C4-2B (cell line): ENCODE data around the gene SMIM22.

Experiments used
- ZFX ChIP-seq: fragments of 450-650 bp; IDR thresholded peaks from 2 replicates; pipeline ENCODE4 v1.6.1; 2017
- TF ChIP-seq, protein P1 (sequence below): fragments of 450-650 bp; conservative IDR thresholded peaks from 2 replicates; pipeline ENCODE4 v1.5.1; 2017; ENCODE audit warnings: mild to moderate bottlenecking

DNA sequence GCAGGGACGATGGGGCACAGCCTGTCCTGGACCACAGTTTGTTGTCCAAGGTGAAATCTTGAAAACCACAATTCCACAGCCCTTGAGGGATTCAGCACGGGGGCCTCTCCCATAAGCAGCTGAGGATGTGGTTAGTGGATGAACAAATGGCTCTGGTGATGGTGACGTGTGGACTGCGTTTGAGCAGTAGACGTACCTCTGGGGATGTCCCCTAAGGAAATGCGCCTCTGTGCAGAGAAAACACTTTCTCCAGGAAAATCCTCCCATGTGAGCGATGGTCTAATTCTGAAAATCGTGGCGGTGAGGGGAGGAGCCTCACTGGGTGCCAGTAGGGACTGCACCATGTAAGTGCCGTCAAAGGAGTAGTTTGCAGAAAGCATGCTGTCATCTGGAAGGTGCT is 4.3 kb upstream of the SMIM22 start:
- TF ChIP-seq, protein P1, sequence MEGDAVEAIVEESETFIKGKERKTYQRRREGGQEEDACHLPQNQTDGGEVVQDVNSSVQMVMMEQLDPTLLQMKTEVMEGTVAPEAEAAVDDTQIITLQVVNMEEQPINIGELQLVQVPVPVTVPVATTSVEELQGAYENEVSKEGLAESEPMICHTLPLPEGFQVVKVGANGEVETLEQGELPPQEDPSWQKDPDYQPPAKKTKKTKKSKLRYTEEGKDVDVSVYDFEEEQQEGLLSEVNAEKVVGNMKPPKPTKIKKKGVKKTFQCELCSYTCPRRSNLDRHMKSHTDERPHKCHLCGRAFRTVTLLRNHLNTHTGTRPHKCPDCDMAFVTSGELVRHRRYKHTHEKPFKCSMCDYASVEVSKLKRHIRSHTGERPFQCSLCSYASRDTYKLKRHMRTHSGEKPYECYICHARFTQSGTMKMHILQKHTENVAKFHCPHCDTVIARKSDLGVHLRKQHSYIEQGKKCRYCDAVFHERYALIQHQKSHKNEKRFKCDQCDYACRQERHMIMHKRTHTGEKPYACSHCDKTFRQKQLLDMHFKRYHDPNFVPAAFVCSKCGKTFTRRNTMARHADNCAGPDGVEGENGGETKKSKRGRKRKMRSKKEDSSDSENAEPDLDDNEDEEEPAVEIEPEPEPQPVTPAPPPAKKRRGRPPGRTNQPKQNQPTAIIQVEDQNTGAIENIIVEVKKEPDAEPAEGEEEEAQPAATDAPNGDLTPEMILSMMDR = no peak
- TF ChIP-seq ZFX = no peak
